ENCODE results near the gene C1QTNF12.

C1QTNF12 gene

DNA sequence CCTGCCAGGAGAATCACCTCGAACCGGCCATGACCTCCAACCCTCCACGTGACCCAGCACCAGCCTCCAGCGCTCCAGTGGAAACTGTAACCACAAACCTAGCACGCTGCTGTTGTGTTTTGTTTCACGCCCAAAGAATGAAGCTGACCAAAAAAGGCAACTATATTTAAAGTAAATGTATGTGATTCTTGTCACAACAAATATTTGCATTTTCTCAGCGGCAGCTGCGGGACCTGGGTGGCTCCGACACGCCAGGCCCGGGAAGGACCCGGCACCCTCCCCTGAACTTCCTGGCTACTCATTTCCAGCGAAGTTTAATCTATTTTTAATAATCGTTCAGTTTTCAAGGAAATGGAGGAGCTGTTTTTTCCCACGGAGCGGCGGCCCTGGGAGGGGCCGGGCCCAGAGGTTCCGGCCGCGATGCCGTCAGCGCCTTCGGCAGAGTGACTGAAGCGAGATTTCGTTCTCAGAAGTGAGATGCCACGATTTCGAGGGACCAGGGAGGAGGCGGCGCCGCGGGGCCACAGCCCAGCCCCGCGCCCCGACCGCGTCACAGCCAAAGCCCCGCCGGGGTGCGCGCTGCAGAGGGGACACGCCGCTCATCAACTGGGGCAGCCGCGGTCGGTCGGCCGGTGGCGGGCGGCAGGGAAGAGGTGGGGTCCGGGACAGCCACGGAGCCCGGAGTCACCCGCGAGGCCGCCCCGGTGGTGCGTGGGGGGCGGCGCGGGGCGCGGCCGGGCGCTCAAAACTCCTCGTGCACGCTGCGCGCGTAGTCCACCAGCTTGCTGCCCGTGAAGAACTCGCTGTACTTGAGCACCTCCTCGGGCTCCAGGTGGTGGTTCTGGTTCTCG is 29.5 kb downstream of the C1QTNF12 start:
- TF ChIP-seq, protein P1, sequence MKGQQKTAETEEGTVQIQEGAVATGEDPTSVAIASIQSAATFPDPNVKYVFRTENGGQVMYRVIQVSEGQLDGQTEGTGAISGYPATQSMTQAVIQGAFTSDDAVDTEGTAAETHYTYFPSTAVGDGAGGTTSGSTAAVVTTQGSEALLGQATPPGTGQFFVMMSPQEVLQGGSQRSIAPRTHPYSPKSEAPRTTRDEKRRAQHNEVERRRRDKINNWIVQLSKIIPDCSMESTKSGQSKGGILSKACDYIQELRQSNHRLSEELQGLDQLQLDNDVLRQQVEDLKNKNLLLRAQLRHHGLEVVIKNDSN (IDR thresholded peaks at IDR 0.05), result no peak
- TF ChIP-seq CREB1 (IDR thresholded peaks at IDR 0.05; ENCODE audit: low read depth) (no peak), NFIC (IDR thresholded peaks at IDR 0.05) (no peak), FOXM1 (IDR thresholded peaks at IDR 0.05; ENCODE audit: borderline replicate concordance, low read depth) (no peak), CEBPB (IDR thresholded peaks at IDR 0.05) (no peak), TEAD4 (IDR thresholded peaks at IDR 0.05) (no peak), TCF12 (IDR thresholded peaks at IDR 0.05; ENCODE audit: low read depth) (no peak), EGR1 (IDR thresholded peaks at IDR 0.05) (no peak), YY1 (IDR thresholded peaks at IDR 0.05; ENCODE audit: low read depth) (no peak), ZBTB7A (IDR thresholded peaks at IDR 0.05; ENCODE audit: low read depth) (no peak), RAD21 (IDR thresholded peaks at IDR 0.05; ENCODE audit: low read depth) (no peak), TAF1 (IDR thresholded peaks at IDR 0.05; ENCODE audit: low read depth) (no peak), EP300 (IDR thresholded peaks at IDR 0.05; ENCODE audit: borderline replicate concordance) (no peak)
- TF ChIP-seq, protein P2, sequence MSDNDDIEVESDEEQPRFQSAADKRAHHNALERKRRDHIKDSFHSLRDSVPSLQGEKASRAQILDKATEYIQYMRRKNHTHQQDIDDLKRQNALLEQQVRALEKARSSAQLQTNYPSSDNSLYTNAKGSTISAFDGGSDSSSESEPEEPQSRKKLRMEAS (IDR thresholded peaks at IDR 0.05), result no peak
- TF ChIP-seq, protein P3, sequence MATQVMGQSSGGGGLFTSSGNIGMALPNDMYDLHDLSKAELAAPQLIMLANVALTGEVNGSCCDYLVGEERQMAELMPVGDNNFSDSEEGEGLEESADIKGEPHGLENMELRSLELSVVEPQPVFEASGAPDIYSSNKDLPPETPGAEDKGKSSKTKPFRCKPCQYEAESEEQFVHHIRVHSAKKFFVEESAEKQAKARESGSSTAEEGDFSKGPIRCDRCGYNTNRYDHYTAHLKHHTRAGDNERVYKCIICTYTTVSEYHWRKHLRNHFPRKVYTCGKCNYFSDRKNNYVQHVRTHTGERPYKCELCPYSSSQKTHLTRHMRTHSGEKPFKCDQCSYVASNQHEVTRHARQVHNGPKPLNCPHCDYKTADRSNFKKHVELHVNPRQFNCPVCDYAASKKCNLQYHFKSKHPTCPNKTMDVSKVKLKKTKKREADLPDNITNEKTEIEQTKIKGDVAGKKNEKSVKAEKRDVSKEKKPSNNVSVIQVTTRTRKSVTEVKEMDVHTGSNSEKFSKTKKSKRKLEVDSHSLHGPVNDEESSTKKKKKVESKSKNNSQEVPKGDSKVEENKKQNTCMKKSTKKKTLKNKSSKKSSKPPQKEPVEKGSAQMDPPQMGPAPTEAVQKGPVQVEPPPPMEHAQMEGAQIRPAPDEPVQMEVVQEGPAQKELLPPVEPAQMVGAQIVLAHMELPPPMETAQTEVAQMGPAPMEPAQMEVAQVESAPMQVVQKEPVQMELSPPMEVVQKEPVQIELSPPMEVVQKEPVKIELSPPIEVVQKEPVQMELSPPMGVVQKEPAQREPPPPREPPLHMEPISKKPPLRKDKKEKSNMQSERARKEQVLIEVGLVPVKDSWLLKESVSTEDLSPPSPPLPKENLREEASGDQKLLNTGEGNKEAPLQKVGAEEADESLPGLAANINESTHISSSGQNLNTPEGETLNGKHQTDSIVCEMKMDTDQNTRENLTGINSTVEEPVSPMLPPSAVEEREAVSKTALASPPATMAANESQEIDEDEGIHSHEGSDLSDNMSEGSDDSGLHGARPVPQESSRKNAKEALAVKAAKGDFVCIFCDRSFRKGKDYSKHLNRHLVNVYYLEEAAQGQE (IDR thresholded peaks at IDR 0.05; ENCODE audit: low read depth), result no peak

DNA sequence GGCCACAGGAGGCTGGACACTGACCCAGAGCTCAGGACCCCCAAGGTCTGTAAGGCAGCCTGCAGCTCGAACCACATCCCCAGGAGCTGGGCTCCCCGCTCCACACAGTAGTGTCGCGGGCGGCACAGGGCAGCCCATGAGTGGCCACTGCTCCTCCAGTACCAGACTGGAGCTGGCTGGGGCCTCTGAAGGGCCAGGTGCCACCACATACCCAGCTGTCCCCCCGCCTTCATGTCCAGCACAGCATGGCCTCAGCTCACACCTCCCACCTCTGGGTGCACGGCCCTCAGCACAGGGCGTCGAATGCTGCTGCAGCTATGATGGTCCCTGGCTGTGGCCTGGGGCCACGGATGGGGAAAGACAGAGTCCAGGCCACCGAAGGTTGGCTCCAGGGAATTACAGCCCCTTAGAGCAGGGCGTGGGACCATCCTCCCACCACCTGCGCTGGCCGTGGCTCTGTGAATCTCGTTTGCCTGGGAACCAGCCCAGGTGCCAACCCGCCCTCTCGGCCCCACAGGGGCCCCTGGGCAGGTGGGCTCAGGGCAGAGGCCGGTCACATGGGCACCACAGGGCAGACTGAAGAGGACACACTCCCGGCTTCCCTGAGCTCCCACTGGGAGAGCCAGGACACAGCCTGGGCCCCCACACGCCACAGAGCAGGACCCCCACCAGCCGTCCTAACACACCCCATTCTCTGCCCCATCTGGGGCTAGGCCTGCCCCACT is 30.5 kb downstream of the C1QTNF12 start:
- TF ChIP-seq ZBTB7A (IDR thresholded peaks at IDR 0.05; ENCODE audit: low read depth) (0 out of 2 replicates have a peak, but pooled peaks have one; percentile 9), TCF12 (IDR thresholded peaks at IDR 0.05; ENCODE audit: low read depth) (no peak)

DNA sequence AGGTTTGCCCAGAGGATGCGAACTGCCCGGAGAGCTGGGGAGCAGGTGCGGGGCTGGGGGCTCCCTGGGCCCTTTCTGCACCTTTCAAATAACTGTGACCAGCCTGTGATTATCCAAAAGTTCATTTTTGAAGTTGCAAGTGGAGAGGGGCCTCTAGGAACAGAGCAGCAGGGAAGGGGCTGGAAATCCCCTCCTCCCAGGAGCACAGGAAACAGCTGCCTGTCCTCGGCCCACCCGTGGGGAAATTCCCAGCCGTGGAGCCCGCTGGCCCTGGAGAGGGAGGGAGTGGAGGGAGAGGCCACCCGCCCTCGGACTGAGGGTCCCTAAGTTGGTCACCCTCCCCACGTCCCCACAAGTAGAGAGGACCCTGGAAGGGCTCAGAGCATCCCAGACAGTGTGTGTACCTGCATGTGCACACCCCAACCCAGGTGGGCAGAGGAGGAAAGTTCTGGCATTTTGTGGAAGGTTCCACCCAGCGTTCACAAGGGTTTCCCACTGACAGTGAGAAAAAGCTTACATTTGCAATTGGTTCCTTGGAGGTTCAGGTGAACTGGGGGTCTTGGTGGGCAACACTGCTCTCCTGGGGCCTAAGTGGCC is 31.3 kb downstream of the C1QTNF12 start:
- TF ChIP-seq, protein P2 (IDR thresholded peaks at IDR 0.05), result no peak
- no peak for TF ChIP-seq TEAD4 (IDR thresholded peaks at IDR 0.05)
- no peak for TF ChIP-seq EGR1 (IDR thresholded peaks at IDR 0.05)
- no peak for TF ChIP-seq YY1 (IDR thresholded peaks at IDR 0.05; ENCODE audit: low read depth)
- TF ChIP-seq, protein P1 (IDR thresholded peaks at IDR 0.05), result no peak
- no peak for TF ChIP-seq NFIC (IDR thresholded peaks at IDR 0.05)
- TF ChIP-seq EP300 (IDR thresholded peaks at IDR 0.05; ENCODE audit: borderline replicate concordance), result no peak
- no peak for TF ChIP-seq CREB1 (IDR thresholded peaks at IDR 0.05; ENCODE audit: low read depth)

DNA sequence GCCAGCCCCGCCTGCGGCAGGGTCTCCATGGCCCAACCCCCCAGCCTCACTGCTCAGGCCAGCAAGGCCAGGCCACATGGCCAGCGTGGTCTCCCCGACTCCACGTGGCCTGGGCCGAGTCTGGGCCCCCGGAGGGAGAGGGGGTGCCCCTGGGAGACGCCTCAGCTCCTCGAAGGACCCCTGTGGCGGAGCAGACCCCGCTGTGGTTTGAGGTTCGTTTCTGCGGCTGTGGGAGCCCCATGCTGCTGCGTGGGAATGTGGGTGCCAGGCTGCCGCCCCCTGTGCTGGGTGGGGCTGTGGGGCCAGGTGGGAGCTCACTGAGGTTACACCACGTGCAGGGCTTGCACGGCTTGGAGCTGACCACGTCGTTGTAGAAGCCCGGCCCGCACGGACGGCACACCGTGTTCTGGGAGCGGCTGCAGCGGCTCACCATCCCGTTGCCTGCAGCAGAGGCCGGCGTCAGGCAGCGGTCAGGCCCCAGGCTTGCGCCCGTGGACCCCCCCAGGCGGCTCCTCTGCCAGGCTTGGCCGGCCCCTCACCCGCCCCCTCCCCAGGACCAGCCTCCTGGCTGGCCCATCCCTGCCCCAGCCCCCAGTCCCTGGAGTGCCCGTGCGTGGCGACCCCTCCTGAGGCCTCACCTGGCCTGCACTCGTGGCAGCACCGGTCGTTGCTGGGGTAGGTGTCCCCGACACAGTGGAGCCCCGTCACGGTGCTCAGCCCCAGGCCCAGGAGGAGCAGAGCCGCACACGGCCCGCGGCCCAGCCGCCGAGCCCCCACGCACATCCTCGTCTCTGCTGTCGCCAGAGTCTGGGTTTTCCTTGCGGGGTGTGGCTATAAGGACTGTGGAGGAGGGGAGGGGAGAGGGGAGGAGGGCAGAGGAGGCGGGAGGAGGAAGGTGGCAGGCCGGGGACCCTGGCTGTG is 32.9 kb downstream of the C1QTNF12 start, which contains the start of gene TNFRSF4:
TNFRSF4 (minus strand) TSS at position 809 of the 921 bp plus-strand sequence; CDS start at position 783, 26 bp downstream.
- no peak for TF ChIP-seq CEBPB (IDR thresholded peaks at IDR 0.05)
- TF ChIP-seq TAF1 (IDR thresholded peaks at IDR 0.05; ENCODE audit: low read depth), result no peak
- TF ChIP-seq, protein P1 (IDR thresholded peaks at IDR 0.05), result no peak
- no peak for TF ChIP-seq EGR1 (IDR thresholded peaks at IDR 0.05)
- TF ChIP-seq, protein P2 (IDR thresholded peaks at IDR 0.05), result no peak
- TF ChIP-seq, protein P3 (IDR thresholded peaks at IDR 0.05; ENCODE audit: low read depth), result no peak
- no peak for TF ChIP-seq YY1 (IDR thresholded peaks at IDR 0.05; ENCODE audit: low read depth)
- no peak for TF ChIP-seq NFIC (IDR thresholded peaks at IDR 0.05)
- TF ChIP-seq RAD21 (IDR thresholded peaks at IDR 0.05; ENCODE audit: low read depth), result no peak
- no peak for TF ChIP-seq TEAD4 (IDR thresholded peaks at IDR 0.05)
